Stimulated activated CD4-positive, alpha-beta T cell treated with anti-CD3 and anti-CD28 coated beads, TNF-alpha, amount 100 ng/mL, for 1 hour (primary cell): ENCODE results near the gene RUNX1.
A peak's percentile ranks its signal among the peaks of the same experiment; 100 is the strongest.

ENCODE experiments used
- DNase-seq, 3 donors: peaks; one replicate each; pipeline ENCODE4 v3.0.0-alpha.2; 2020; ENCODE audit warnings: low read depth in 3 of 3, low spot score in 1 of 3

RUNX1 gene

GRCh38 chr21:34762786-34763185 lies 286.3 kb downstream of the RUNX1 start:
- DNase-seq, result no peak

GRCh38 chr21:34761758-34762330 lies 287.3 kb downstream of the RUNX1 start:
- no peak for DNase-seq

GRCh38 chr21:34754690-34755647 lies 294.1 kb downstream of the RUNX1 start:
- DNase-seq, result no peak

- DNase-seq, result no peak
Observed at GRCh38 chr21:34748862-34749261, 300.2 kb downstream of the RUNX1 start.

- DNase-seq, result peak; percentile 7 to 27 (median 13)
Observed at GRCh38 chr21:34745557-34746255, 303.4 kb downstream of the RUNX1 start.

- no peak for DNase-seq
Observed at GRCh38 chr21:34744801-34745200, 304.3 kb downstream of the RUNX1 start.

GRCh38 chr21:34743831-34744230 lies 305.3 kb downstream of the RUNX1 start:
- DNase-seq, result no peak

GRCh38 chr21:34743285-34743684 lies 305.8 kb downstream of the RUNX1 start:
- no peak for DNase-seq

- DNase-seq, result no peak
Observed at GRCh38 chr21:34740198-34740597, 308.9 kb downstream of the RUNX1 start.
